ENCODE data around the gene MLLT1.
A peak's percentile ranks its signal among the peaks of the same experiment; 100 is the strongest.

The MLLT1 gene

GRCh38 chr19:6224308-6224675, 55.5 kb downstream of the MLLT1 start:
- no peaks in the 10 kb centered on the region for H3K9me3 ChIP-seq (ENCODE audit: low read length)
- no peak overlapping the region for H3K27ac ChIP-seq (ENCODE audit: low read depth, low read length)
- no peak overlapping the region for H3K4me3 ChIP-seq (ENCODE audit: low read depth in 1 of 2, low read length in 2 of 2)
- H3K27me3 ChIP-seq (ENCODE audit: control insufficient read depth in 1 of 2, insufficient read depth in 2 of 2, low read length in 2 of 2), result no peaks in the 10 kb centered on the region
- peaks cover 16% of the 10 kb centered on the region for H3K4me1 ChIP-seq (ENCODE audit: insufficient read depth, low read length)
- peaks cover 26% of the 10 kb centered on the region for H3K36me3 ChIP-seq (ENCODE audit: insufficient read depth, low read length)
- H3K9ac ChIP-seq (ENCODE audit: low read length), result no peak overlapping the region

GRCh38 chr19:6223461-6224307, 56.1 kb downstream of the MLLT1 start:
- no peaks in the 10 kb centered on the region for H3K9me3 ChIP-seq (ENCODE audit: low read length)
- no peak overlapping the region for H3K9ac ChIP-seq (ENCODE audit: low read length)
- H3K4me1 ChIP-seq (ENCODE audit: insufficient read depth, low read length), result peaks cover 22% of the 10 kb centered on the region
- no peak overlapping the region for H3K4me3 ChIP-seq (ENCODE audit: low read depth in 1 of 2, low read length in 2 of 2)
- peaks cover 26% of the 10 kb centered on the region for H3K36me3 ChIP-seq (ENCODE audit: insufficient read depth, low read length)
- no peak overlapping the region for H3K27ac ChIP-seq (ENCODE audit: low read depth, low read length)
- no peaks in the 10 kb centered on the region for H3K27me3 ChIP-seq (ENCODE audit: control insufficient read depth in 1 of 2, insufficient read depth in 2 of 2, low read length in 2 of 2)

- Histone ChIP-seq H3K4me3 (ENCODE audit: low read depth in 1 of 2, low read length in 2 of 2) (no peak overlapping the region), H3K27ac (ENCODE audit: low read depth, low read length) (no peak overlapping the region), H3K9ac (ENCODE audit: low read length) (no peak overlapping the region), H3K36me3 (ENCODE audit: insufficient read depth, low read length) (peaks cover 26% of the 10 kb centered on the region), H3K27me3 (ENCODE audit: control insufficient read depth in 1 of 2, insufficient read depth in 2 of 2, low read length in 2 of 2) (no peaks in the 10 kb centered on the region), H3K4me1 (ENCODE audit: insufficient read depth, low read length) (peaks cover 23% of the 10 kb centered on the region), H3K9me3 (ENCODE audit: low read length) (no peaks in the 10 kb centered on the region)
Observed at GRCh38 chr19:6222884-6223283, 56.9 kb downstream of the MLLT1 start.

- peaks cover 31% of the 10 kb centered on the region for H3K4me1 ChIP-seq (ENCODE audit: insufficient read depth, low read length)
- H3K9ac ChIP-seq (ENCODE audit: low read length), result no peak overlapping the region
- no peaks in the 10 kb centered on the region for H3K27me3 ChIP-seq (ENCODE audit: control insufficient read depth in 1 of 2, insufficient read depth in 2 of 2, low read length in 2 of 2)
- no peaks in the 10 kb centered on the region for H3K9me3 ChIP-seq (ENCODE audit: low read length)
- H3K27ac ChIP-seq (ENCODE audit: low read depth, low read length), result no peak overlapping the region
- no peak overlapping the region for H3K4me3 ChIP-seq (ENCODE audit: low read depth in 1 of 2, low read length in 2 of 2)
- H3K36me3 ChIP-seq (ENCODE audit: insufficient read depth, low read length), result peaks cover 26% of the 10 kb centered on the region
Observed at GRCh38 chr19:6221878-6222746, 57.7 kb downstream of the MLLT1 start.

DNA sequence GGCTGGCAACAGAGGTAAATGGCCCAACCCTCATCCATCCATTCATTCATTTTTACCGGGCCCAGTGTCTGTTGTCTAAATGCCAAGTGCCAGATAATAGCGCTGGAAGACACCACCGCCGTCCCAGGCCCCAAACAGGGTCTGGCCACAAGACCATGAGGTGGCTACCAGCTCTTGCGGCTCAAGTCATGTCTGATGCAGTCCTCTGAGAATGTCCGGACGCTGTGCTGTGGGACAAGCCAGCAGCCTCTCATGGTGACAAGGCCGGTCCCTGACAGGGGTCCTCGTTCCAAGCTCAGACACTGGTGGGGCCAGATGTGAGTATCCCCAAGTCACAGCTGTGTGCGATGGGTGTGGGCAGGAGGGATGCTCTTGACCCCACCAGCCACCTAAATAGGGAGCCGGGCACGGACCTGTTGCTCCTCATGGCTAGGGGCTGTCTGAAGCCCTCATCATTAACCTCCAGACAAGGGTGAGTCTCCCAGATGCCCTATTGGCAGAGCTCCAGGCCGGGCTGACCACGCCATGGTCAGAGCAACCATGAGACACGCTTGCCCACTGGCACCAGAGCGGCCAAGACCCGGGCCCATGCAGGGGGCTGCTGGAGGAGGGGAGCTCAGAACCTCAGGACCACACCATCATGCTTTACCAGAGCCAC, 58.4 kb downstream of the MLLT1 start:
- H3K9ac ChIP-seq (ENCODE audit: low read length), result no peak overlapping the region
- H3K27ac ChIP-seq (ENCODE audit: low read depth, low read length), result no peak overlapping the region
- peaks cover 18% of the 10 kb centered on the region for H3K36me3 ChIP-seq (ENCODE audit: insufficient read depth, low read length)
- peaks cover 38% of the 10 kb centered on the region for H3K4me1 ChIP-seq (ENCODE audit: insufficient read depth, low read length)
- no peaks in the 10 kb centered on the region for H3K27me3 ChIP-seq (ENCODE audit: control insufficient read depth in 1 of 2, insufficient read depth in 2 of 2, low read length in 2 of 2)
- H3K4me3 ChIP-seq (ENCODE audit: low read depth in 1 of 2, low read length in 2 of 2), result no peak overlapping the region
- no peaks in the 10 kb centered on the region for H3K9me3 ChIP-seq (ENCODE audit: low read length)

DNA sequence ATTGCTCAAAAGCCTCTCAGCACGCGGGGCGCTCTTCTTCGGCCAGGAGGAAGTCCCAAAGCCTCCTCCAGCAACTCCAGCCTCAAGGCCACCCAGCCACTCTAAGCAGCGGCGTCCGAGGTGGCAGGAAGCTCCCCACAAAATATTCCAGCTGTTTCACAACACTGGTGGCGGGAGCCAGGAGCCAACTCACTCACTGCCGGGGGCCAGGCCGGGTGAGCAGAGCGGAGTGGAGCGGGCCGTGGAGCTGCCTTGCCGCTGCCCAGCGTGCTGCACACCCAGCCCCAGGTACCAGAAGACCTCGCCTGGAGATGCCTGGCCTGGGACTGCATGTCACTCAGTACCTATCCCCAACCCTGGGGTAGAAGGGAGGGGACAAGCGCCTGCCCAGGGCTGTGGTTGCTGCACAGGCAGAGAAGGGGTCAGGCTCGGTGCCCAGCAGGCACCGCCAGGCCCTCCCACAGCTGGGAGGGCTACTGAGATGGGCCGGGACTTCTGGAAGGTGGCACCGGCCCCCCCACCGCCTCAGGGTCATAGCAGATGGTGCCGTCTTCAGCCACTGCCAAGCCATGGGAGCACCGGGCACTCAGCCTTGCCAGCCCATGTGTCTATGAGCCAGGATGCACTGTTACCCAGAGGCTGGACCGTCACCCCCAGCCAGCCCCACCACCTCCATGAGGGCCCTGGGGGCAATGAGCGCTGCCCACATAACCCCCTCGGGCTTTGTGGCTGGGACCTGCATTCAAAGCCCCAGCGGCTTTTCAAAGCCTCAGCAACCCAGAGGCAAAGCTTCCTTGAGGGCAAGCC, 59.2 kb downstream of the MLLT1 start:
- Histone ChIP-seq H3K36me3 (ENCODE audit: insufficient read depth, low read length) (peaks cover 11% of the 10 kb centered on the region), H3K4me3 (ENCODE audit: low read depth in 1 of 2, low read length in 2 of 2) (no peak overlapping the region), H3K27ac (ENCODE audit: low read depth, low read length) (no peak overlapping the region), H3K4me1 (ENCODE audit: insufficient read depth, low read length) (peaks cover 39% of the 10 kb centered on the region), H3K27me3 (ENCODE audit: control insufficient read depth in 1 of 2, insufficient read depth in 2 of 2, low read length in 2 of 2) (no peaks in the 10 kb centered on the region), H3K9ac (ENCODE audit: low read length) (no peak overlapping the region), H3K9me3 (ENCODE audit: low read length) (no peaks in the 10 kb centered on the region)

GRCh38 chr19:6219586-6220290, 60.0 kb downstream of the MLLT1 start:
- no peaks in the 10 kb centered on the region for H3K27me3 ChIP-seq (ENCODE audit: control insufficient read depth in 1 of 2, insufficient read depth in 2 of 2, low read length in 2 of 2)
- H3K4me1 ChIP-seq (ENCODE audit: insufficient read depth, low read length), result peaks cover 39% of the 10 kb centered on the region
- peaks cover 11% of the 10 kb centered on the region for H3K36me3 ChIP-seq (ENCODE audit: insufficient read depth, low read length)
- H3K4me3 ChIP-seq (ENCODE audit: low read depth in 1 of 2, low read length in 2 of 2), result no peak overlapping the region
- H3K27ac ChIP-seq (ENCODE audit: low read depth, low read length), result no peak overlapping the region
- H3K9ac ChIP-seq (ENCODE audit: low read length), result no peak overlapping the region
- no peaks in the 10 kb centered on the region for H3K9me3 ChIP-seq (ENCODE audit: low read length)

DNA sequence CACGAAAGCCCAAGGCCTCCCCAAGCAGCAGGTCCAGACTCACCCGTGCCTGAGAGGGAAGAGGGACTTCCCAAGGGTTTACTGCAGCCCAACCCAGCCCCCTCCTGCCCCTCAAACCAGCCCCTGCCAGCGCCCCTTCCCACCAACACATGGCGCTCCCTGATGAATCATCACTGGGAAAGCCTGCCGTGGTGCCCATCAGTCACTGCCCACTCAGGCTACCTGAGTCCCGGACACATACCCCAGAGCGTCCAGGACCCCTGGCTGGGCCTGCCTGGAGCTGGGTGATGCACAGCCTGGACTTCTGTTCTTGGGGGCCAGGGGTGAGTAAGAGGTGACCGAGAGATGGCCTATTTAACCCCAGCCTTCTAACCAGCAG, 60.6 kb downstream of the MLLT1 start:
- no peak overlapping the region for H3K4me3 ChIP-seq (ENCODE audit: low read depth in 1 of 2, low read length in 2 of 2)
- peaks cover 39% of the 10 kb centered on the region for H3K4me1 ChIP-seq (ENCODE audit: insufficient read depth, low read length)
- no peak overlapping the region for H3K9ac ChIP-seq (ENCODE audit: low read length)
- H3K27ac ChIP-seq (ENCODE audit: low read depth, low read length), result no peak overlapping the region
- no peaks in the 10 kb centered on the region for H3K27me3 ChIP-seq (ENCODE audit: control insufficient read depth in 1 of 2, insufficient read depth in 2 of 2, low read length in 2 of 2)
- no peaks in the 10 kb centered on the region for H3K9me3 ChIP-seq (ENCODE audit: low read length)
- peaks cover 11% of the 10 kb centered on the region for H3K36me3 ChIP-seq (ENCODE audit: insufficient read depth, low read length)

- Histone ChIP-seq H3K4me3 (ENCODE audit: low read depth in 1 of 2, low read length in 2 of 2) (no peak overlapping the region), H3K9me3 (ENCODE audit: low read length) (no peaks in the 10 kb centered on the region), H3K9ac (ENCODE audit: low read length) (no peak overlapping the region), H3K27me3 (ENCODE audit: control insufficient read depth in 1 of 2, insufficient read depth in 2 of 2, low read length in 2 of 2) (no peaks in the 10 kb centered on the region), H3K4me1 (ENCODE audit: insufficient read depth, low read length) (peaks cover 39% of the 10 kb centered on the region), H3K36me3 (ENCODE audit: insufficient read depth, low read length) (peaks cover 11% of the 10 kb centered on the region), H3K27ac (ENCODE audit: low read depth, low read length) (peak overlapping the region; percentile 73)
Observed at GRCh38 chr19:6218491-6219146, 61.2 kb downstream of the MLLT1 start.

DNA sequence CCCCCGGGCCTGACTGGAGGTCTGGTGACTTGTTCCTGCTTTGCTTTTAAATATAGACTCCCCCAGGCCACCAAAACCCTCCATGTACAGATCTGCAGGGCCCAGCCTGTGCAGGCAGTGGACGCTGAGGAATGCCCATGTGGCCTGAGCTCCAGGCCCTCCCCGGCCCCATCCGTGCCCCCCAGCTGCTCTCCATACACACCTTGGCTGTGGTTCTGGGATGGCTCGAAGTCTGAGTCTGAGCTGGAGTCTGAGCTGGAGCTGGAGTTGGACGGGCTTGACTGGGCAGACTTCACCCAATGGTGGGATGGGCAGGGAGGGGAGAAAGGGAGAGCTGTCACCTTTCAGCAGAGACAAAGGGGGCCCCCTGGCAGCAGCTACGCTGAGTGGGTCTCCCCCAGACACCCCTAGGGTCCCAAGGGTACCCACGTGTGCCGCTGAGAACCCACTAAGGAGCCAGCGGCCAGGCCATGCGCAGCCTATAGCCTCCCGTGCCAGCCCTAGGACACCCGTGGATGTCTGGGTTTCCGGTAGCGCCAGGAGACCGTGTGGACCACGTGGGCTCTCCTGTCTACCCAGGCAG, 61.9 kb downstream of the MLLT1 start:
- peaks cover 39% of the 10 kb centered on the region for H3K4me1 ChIP-seq (ENCODE audit: insufficient read depth, low read length)
- peak overlapping the region; percentile 27 for H3K9ac ChIP-seq (ENCODE audit: low read length)
- H3K27me3 ChIP-seq (ENCODE audit: control insufficient read depth in 1 of 2, insufficient read depth in 2 of 2, low read length in 2 of 2), result no peaks in the 10 kb centered on the region
- no peaks in the 10 kb centered on the region for H3K9me3 ChIP-seq (ENCODE audit: low read length)
- H3K27ac ChIP-seq (ENCODE audit: low read depth, low read length), result peak overlapping the region; percentile 73
- peaks cover 11% of the 10 kb centered on the region for H3K36me3 ChIP-seq (ENCODE audit: insufficient read depth, low read length)
- peak overlapping the region in 1 of 2 donors; percentile 13 for H3K4me3 ChIP-seq (ENCODE audit: low read depth in 1 of 2, low read length in 2 of 2)
